Activated effector memory CD4-positive, alpha-beta T cell treated with anti-CD3 and anti-CD28 coated beads, Interleukin-2, amount 50 U/mL, for 16 hours (primary cell): ENCODE data around the gene EFNA1.
A peak's percentile ranks its signal among the peaks of the same experiment; 100 is the strongest.
"Not testable (repeated sequence)": the region's sequence is repeated elsewhere in the genome, so short reads cannot be mapped to it uniquely, and the experiment has no call there.

Source experiments
- DNase-seq: peaks from one replicate; pipeline ENCODE4 v3.0.0-alpha.2; 2020

EFNA1 gene

DNA sequence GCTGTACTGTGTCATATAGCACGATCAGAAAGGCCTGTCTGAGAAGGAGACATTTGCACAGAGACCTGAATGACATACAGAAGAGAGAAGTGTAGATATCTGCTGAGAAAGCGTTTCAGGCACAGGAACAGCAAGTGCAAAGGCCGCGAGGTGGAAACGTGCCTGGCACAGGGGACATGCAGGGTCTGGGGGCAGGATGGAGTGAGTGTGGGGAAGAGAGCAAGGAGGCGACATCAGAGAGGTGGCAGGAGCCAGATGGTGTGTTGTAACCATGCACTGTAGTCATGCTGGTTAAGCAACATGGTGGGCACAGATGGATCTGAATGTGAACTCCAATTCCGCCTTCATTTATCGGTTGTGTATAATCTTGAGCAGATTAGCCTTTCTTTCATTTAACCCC is 32.5 kb downstream of the EFNA1 start:
- no peak for DNase-seq

DNA sequence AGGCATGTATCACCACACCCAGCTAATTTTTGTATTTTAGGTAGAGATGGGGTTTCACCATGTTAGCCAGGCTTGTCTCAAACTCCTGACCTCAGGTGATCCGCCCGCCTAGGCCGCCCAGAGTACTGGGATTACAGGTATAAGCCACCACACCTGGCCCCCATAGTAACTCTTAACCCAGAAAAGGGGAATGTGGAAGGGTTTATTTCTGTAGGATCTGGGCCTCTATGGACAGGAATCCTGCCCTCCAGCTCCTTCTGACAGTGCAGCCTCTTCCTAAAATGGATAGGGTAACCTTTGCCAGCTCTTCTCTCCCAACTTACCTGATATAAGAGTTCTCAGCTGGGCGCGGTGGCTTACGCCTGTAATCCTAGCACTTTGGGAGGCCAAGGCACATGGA is 35.0 kb downstream of the EFNA1 start:
- DNase-seq: not testable (repeated sequence)

DNA sequence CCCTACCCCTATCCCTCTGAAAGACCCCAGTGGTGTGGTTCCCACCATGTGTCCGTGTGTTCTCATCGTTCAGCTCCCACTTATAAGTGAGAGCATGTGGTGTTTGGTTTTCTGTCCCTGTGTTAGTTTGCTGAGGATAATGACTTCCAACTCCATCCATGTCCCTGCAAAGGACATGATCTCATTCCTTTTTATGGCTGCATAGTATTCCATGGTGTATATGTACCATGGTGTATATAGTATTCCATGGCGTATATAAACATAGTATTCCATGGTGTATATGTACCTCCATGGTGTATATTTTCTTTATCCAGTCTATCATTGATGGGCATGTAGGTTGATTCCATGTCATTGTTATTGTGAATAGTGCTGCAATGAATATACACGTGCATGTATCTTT is 36.1 kb downstream of the EFNA1 start:
- not testable (repeated sequence) for DNase-seq

- peak; percentile 36 for DNase-seq
Observed at GRCh38 chr1:155164625-155165024, 36.9 kb downstream of the EFNA1 start.

- DNase-seq: peak; percentile 49
Observed at GRCh38 chr1:155166051-155166470, 38.4 kb downstream of the EFNA1 start.

GRCh38 chr1:155166471-155167165 is 38.9 kb downstream of the EFNA1 start:
- DNase-seq: peak; percentile 28

DNA sequence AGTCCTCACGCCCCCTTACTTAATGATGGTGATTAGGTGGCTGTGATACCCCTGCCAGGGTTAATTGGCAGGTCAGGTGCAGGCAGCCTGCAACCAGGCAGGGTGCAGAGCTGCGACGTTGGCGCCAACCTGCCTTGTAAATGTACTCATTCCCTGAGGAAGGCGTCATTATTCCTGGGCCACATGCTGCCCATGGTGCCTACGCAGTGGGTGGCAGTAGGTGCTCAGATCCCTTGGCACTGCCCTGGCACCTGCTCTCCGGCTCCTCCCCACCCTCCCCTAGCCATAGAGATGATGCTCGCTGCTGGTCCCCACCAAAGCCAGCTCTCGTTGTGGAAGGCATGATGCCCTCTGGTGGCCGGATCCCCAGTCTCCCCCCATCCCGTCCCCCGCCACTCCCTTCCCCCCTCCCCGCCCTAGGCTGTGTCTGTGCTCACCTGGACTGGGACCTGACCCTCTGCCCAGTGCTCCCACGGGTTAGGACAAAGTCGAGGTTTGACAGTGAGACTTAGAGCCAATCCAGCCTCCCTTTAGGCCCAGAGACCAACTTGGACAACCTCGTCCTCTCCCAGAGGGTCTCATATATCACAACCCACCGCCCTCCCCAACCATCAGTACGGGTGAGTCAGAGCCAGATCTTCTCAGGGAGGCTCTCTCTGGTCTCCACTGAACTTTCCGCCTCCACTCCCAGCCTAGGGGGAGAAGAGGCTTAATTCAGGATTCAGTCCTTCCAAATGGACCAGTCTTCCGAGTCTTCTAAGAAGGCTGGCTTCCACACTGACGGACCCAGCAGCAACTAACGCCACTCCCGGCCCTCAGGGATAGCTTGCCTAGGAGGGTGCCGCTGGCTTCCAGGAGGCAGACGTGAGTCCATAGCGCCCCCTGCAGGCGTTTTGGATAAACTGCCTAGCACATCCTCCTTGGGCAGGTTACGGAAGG is 39.8 kb downstream of the EFNA1 start:
- peak; percentile 95 for DNase-seq

- not testable (repeated sequence) for DNase-seq
Observed at GRCh38 chr1:155168105-155168445, 40.4 kb downstream of the EFNA1 start.

DNA sequence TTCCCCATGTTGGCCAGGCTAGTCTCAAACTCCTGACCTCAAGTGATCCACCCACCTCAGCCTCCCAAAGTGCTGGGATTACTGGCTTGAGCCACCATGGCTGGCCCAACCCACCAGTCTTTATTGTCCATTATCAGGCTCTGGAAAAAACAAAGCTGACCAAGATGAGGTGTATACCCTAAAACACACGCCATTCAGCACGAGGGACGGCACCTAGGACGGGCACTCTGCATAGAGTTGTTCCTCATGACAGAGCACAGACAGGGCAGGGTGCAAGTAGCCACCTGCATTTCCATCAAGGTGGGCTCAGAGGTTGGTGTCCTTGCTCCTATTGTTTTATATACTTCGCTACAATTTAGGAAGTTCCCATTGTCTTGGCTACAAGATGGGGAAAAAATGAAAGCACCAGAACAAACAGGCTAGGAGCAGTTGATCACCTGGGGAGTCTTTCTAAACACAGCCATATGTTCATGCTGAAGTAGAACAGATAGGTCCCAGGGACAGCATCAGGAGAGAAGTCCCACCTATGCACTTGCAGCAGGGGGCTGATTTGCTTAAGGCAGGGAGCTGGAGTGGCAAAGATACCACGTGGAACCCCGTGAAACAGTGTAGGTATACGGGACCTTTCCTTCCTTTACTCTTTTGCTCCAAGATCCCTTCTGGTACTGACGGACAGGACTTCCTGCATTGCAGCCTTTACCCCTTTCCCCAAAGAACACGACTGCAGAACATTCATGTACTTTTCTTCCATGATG is 41.0 kb downstream of the EFNA1 start:
- DNase-seq: peak; percentile 33

DNA sequence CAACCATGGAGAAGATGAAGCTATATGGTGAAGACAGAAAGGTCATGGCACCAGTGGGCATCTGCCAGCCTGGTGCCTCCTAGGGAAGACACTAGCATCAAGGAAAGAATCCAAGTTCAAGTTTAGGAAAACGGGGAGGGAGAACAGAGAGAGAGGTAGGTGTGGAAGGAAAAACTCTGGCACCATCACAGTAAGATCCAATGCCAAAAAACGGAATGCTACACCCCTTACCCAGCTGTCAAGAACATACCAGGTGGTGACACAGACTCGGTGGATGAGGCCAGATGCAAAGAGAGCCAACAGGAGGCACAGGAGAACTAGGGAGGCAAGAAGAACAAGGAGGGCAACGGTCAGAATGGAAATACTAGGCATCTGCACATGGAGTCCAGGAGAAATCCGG is 41.9 kb downstream of the EFNA1 start:
- no peak for DNase-seq

DNA sequence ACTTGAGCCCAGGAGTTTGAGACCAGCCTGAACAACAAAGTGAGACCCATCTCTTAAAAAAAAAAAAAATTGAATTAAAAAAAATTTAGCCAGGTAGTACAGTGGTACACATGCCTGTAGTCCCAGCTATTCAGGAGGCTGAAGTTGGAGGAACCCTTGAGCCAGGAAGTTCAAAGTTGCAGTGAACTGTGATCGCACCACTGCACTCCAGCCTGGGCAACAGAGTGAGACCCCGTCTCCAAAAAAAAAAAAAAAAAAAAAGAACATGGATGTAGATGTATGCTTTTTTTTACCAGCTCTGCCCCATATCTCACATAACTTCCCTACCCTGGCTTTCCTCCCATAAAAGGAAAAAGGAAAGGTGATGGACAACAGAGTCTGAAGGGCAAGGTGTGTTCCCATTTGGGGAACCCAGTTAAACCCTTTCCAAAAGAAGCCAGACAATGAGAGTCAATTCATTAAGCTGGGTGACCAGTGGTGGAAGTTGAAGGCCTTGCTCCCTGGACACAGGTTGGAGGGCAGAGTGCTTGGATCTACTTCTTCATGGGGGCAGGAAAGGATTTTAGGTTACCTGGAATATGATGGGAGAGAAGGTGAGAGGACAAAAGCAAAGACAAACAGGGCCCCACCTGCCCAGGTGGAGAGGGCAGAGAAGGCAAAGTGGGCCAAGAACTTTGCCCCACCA is 42.6 kb downstream of the EFNA1 start:
- DNase-seq: peak; percentile 9

DNA sequence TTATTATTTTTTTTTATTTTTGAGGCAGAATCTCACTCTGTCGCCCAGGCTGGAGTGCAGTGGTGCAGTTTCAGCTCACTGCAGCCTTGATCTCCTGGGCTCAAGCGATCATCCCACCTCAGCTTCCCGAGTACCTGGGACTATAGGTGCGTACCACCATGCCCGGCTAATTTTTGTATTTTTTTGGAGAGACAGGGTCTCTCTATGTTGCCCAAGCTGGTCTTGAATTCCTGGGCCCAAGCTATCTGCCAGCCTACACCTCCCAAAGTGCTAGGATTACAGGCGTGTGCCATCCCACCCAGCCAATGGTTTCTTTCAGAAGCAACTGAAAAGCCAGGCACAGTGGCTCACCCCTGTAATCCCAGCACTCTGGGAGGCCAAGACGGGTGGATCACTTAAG is 43.1 kb downstream of the EFNA1 start:
- DNase-seq: peak; percentile 3

GRCh38 chr1:155171836-155172731 is 44.4 kb downstream of the EFNA1 start:
- peak; percentile 43 for DNase-seq

DNA sequence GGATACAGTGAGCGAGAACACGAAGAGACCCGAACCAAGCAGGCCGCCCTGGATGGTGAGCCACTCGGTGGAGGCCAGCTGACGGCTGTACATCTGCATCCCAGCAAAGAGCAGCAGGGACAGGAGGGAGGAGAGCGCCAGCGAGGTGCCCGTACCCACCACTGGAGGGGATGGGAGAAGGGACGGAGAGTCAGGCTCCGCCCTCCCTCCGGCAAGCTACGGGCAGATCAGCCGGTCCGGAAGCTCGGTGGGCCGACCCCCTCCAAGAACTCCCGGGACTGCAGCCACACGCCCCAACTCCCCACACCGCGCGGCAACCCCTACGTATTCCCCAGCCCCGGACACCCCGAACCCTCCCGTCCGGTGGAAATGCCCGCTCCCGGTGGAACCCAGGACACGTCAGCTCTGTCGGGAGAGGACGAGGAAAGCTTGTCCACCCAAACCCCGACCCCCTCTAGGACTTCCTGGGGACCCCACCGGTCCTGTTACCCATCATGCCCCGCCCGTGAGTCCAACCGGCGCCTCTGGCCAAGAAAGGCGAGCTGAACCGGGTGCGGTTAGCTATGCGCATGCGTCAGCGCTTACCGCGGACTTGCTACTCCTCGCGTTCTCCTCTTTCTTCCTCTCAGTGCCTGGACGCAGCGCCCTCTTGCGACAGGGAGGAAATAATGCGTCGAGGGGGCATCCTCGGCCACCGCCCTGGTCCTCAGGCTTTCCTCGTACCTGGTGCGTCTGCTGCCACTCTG is 45.2 kb downstream of the EFNA1 start, which contains the start of gene KRTCAP2:
TSS of gene KRTCAP2 (minus strand) at position 573 of the 746 bp plus-strand sequence. CDS start at position 493, 80 bp downstream.
- peak; percentile 98 for DNase-seq

DNA sequence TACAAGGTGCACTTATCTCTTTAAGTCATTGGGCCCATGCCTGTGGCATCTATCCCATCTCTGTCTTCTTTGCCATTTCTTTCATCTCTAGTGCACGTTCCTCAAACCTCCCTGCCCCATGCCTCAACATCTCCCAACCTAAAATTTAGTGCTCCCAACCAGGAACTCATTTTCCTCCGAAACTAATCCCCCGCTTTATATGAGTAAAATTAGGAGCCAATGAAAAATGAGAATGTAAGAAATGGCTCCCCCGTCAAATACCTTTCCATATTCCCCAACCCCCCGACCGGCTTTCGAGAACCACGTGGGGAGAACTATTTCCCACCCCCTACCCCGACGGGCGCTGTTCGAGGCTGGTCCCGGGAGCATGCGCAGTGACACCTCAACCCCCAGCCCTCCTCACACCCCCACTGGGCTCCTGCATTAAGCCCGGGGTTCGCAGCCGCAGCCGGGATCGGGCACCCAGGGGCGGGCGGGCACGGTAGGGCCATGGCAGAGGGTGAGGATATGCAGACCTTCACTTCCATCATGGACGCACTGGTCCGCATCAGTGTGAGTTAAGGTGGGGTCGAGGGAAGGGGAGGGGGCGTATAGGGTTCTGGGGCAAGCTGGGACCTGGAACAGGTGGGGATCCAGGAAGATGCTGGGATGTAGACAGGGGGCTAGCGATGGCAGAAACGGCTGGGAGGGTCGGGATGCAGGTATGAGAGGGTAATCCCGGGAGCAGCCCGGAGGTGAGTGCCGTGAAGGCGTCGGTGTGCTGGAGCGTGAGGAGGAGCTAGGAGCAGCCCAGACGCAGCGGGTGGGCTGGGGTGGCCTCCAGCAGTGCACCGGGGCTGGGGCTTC is 46.0 kb downstream of the EFNA1 start, which contains the start of gene TRIM46:
TSS of gene TRIM46 (plus strand) at position 372 of the 846 bp plus-strand sequence. CDS start at position 490, 118 bp downstream.
- DNase-seq: peak; percentile 89

DNA sequence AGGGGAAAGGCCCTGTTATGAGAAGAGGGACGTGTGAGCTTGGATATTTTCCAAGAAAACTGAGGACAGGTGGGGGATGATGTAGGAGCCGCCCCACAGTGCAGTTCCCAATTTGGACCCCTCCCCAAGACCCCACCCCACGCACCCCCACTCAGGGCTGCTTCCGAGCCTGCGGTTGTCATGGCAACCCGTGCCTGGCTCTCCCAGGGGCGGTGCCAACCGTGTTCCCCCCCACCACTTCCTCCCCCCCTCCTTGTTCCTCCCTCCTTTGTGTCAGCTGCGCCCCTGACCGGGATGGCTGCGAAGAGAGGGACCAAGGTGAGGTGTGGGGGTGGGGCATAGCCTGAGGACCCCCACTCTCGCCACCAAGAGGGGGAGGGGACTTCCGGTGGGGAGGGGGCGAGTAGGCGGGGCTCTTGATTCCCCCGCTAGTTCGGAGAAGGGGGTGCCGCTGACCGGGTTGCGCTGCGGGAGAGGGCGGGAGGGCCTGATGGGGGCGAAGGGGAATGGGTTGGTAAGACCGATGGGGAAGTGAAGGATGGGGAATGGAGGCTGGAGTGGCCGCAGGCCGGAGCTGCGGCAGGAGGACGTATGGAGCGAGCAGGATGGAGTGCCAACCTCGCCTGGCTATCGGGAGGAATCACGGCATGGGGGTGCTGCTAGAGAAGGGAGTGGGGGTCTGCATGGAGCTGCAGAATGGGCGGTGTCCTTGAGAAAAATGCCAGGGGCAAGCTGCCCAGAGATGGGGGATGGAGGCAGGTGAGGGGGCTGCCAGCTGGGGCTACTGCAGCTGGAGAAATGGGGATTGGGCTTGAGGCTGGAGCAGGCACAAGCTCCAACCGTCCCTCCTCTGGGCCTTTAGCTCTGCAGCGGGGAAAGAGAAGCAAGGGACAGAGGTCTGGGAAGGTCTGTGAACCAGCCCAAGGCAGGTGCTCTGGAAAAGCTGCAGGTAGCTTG is 46.9 kb downstream of the EFNA1 start:
- DNase-seq: peak; percentile 79

DNA sequence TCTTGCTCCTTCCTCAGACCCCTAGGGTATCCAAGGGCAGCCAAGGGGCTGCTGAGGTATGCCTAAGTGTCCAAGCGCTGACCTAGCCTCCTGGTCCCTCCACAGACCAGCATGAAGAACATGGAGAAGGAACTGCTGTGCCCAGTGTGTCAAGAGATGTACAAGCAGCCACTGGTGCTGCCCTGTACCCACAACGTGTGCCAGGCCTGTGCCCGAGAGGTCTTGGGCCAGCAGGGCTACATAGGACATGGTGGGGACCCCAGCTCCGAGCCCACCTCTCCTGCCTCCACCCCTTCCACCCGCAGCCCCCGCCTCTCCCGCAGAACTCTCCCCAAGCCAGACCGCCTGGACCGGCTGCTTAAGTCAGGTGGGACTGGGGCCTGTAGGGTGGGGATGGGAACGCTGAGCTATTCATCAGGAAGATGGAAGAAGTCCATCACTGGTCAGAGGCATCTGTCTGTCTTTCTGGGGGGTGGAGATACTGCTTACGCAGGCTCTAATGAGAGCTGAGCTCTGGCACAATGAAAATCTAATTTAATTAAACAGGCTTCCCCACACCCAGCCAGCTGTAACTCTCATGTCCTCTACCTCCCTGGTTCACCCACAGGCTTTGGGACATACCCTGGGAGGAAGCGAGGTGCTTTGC is 47.7 kb downstream of the EFNA1 start:
- DNase-seq: peak; percentile 61

- peak; percentile 69 for DNase-seq
Observed at GRCh38 chr1:155175927-155176371, 48.3 kb downstream of the EFNA1 start.
